ENCODE data around the gene CAPN9.

The CAPN9 gene

GRCh38 chr1:230821346-230821745, 74.2 kb downstream of the CAPN9 start:
- FAIRE-seq (no peak), DNase-seq (ENCODE audit: insufficient read length, low spot score) (no peak)

- FAIRE-seq, result no peak
- no peak for DNase-seq (ENCODE audit: insufficient read length, low spot score)
Observed at GRCh38 chr1:230822092-230822581, 74.9 kb downstream of the CAPN9 start.

- FAIRE-seq (no peak), DNase-seq (ENCODE audit: insufficient read length, low spot score) (no peak)
Observed at GRCh38 chr1:230823426-230823825, 76.2 kb downstream of the CAPN9 start.

GRCh38 chr1:230823931-230824381, 76.8 kb downstream of the CAPN9 start:
- FAIRE-seq (no peak), DNase-seq (ENCODE audit: insufficient read length, low spot score) (no peak)

- DNase-seq (ENCODE audit: insufficient read length, low spot score) (no peak), FAIRE-seq (no peak)
Observed at GRCh38 chr1:230824551-230824918, 77.3 kb downstream of the CAPN9 start.

GRCh38 chr1:230824919-230825721, 77.9 kb downstream of the CAPN9 start:
- DNase-seq (ENCODE audit: insufficient read length, low spot score), result no peak
- no peak for FAIRE-seq

GRCh38 chr1:230825761-230826160, 78.6 kb downstream of the CAPN9 start:
- FAIRE-seq, result no peak

GRCh38 chr1:230826166-230826875, 79.1 kb downstream of the CAPN9 start:
- FAIRE-seq, result no peak
- no peak for DNase-seq (ENCODE audit: insufficient read length, low spot score)

More at GRCh38 chr1:230825761-230826160, 78.6 kb downstream of the CAPN9 start:
- no peak for DNase-seq (ENCODE audit: insufficient read length, low spot score)

GRCh38 chr1:230827081-230827681, 80.0 kb downstream of the CAPN9 start:
- no peak for DNase-seq (ENCODE audit: insufficient read length, low spot score)
- FAIRE-seq, result no peak

GRCh38 chr1:230827801-230828200, 80.6 kb downstream of the CAPN9 start:
- DNase-seq (ENCODE audit: insufficient read length, low spot score) (no peak), FAIRE-seq (no peak)

- no peak for DNase-seq (ENCODE audit: insufficient read length, low spot score)
- no peak for FAIRE-seq
Observed at GRCh38 chr1:230828421-230828820, 81.2 kb downstream of the CAPN9 start.

GRCh38 chr1:230831771-230832170, 84.6 kb downstream of the CAPN9 start:
- no peak for FAIRE-seq
- no peak for DNase-seq (ENCODE audit: insufficient read length, low spot score)

- DNase-seq (ENCODE audit: insufficient read length, low spot score), result no peak
- FAIRE-seq, result no peak
Observed at GRCh38 chr1:230832476-230832875, 85.3 kb downstream of the CAPN9 start.

GRCh38 chr1:230833511-230833910, 86.3 kb downstream of the CAPN9 start:
- DNase-seq (ENCODE audit: insufficient read length, low spot score) (no peak), FAIRE-seq (no peak)

- FAIRE-seq (no peak), DNase-seq (ENCODE audit: insufficient read length, low spot score) (no peak)
Observed at GRCh38 chr1:230834292-230834691, 87.1 kb downstream of the CAPN9 start.

GRCh38 chr1:230836347-230836746, 89.2 kb downstream of the CAPN9 start:
- DNase-seq (ENCODE audit: insufficient read length, low spot score) (no peak), FAIRE-seq (no peak)

GRCh38 chr1:230836793-230837192, 89.6 kb downstream of the CAPN9 start:
- FAIRE-seq, result no peak
- DNase-seq (ENCODE audit: insufficient read length, low spot score), result no peak

- FAIRE-seq, result no peak
- no peak for DNase-seq (ENCODE audit: insufficient read length, low spot score)
Observed at GRCh38 chr1:230839173-230839572, 92.0 kb downstream of the CAPN9 start.

- no peak for DNase-seq (ENCODE audit: insufficient read length, low spot score)
- FAIRE-seq, result no peak
Observed at GRCh38 chr1:230842801-230843200, 95.6 kb downstream of the CAPN9 start.

- no peak for DNase-seq (ENCODE audit: insufficient read length, low spot score)
- no peak for FAIRE-seq
Observed at GRCh38 chr1:230843503-230844309, 96.5 kb downstream of the CAPN9 start.

- FAIRE-seq, result no peak
- DNase-seq (ENCODE audit: insufficient read length, low spot score), result no peak
Observed at GRCh38 chr1:230844561-230844960, 97.4 kb downstream of the CAPN9 start.
